ENCODE measurements around the gene TRIM3.

The TRIM3 gene

GRCh38 chr11:6411594-6412031, 62.1 kb downstream of the TRIM3 start:
- Histone ChIP-seq H3F3A (ENCODE audit: control insufficient read depth, insufficient read depth) (no peaks in the 10 kb centered on the region), H3K27me3 (ENCODE audit: control insufficient read depth, low read length) (peaks cover 19% of the 10 kb centered on the region; the same call in 1 of the 2 replicates), H3K4me2 (ENCODE audit: low read length) (no peak overlapping the region), H3K9me2 (replicated peaks; ENCODE audit: control insufficient read depth, low read length) (no peaks in the 10 kb centered on the region), H3K36me3 (ENCODE audit: control insufficient read depth, low read length) (no peaks in the 10 kb centered on the region), H3K9me3 (ENCODE audit: control insufficient read depth, insufficient read depth, low read length) (no peaks in the 10 kb centered on the region), H3K4me3 (ENCODE audit: low read length) (no peak overlapping the region), H3K4me1 (ENCODE audit: control insufficient read depth, low read length) (no peaks in the 10 kb centered on the region), H3K27ac (ENCODE audit: low read depth, low read length) (no peak overlapping the region), H3K79me2 (ENCODE audit: control insufficient read depth, low read length) (no peaks in the 10 kb centered on the region), H4K20me1 (ENCODE audit: control insufficient read depth, insufficient read depth, low read depth, low read length) (no peaks in the 10 kb centered on the region)
- TF ChIP-seq CTCF (IDR thresholded peaks at IDR 0.05; ENCODE audit: low read depth, low read length, poor library complexity, severe bottlenecking) = no peak
- no peak for TF ChIP-seq EZH2phosphoT487 (IDR thresholded peaks at IDR 0.05; ENCODE audit: borderline replicate concordance, low read length)

GRCh38 chr11:6410695-6411430, 62.9 kb downstream of the TRIM3 start:
- Histone ChIP-seq H3K27ac (ENCODE audit: low read depth, low read length) (no peak overlapping the region), H4K20me1 (ENCODE audit: control insufficient read depth, insufficient read depth, low read depth, low read length) (no peaks in the 10 kb centered on the region), H3K9me2 (replicated peaks; ENCODE audit: control insufficient read depth, low read length) (no peaks in the 10 kb centered on the region), H3K79me2 (ENCODE audit: control insufficient read depth, low read length) (no peaks in the 10 kb centered on the region), H3K36me3 (ENCODE audit: control insufficient read depth, low read length) (no peaks in the 10 kb centered on the region), H3F3A (ENCODE audit: control insufficient read depth, insufficient read depth) (no peaks in the 10 kb centered on the region), H3K4me3 (ENCODE audit: low read length) (no peak overlapping the region), H3K27me3 (ENCODE audit: control insufficient read depth, low read length) (peaks cover 13% of the 10 kb centered on the region; the same call in 1 of the 2 replicates), H3K9me3 (ENCODE audit: control insufficient read depth, insufficient read depth, low read length) (no peaks in the 10 kb centered on the region), H3K4me1 (ENCODE audit: control insufficient read depth, low read length) (no peaks in the 10 kb centered on the region), H3K4me2 (ENCODE audit: low read length) (no peak overlapping the region)
- TF ChIP-seq CTCF (IDR thresholded peaks at IDR 0.05; ENCODE audit: low read depth, low read length, poor library complexity, severe bottlenecking) (no peak), EZH2phosphoT487 (IDR thresholded peaks at IDR 0.05; ENCODE audit: borderline replicate concordance, low read length) (no peak)

- Histone ChIP-seq H3K79me2 (ENCODE audit: control insufficient read depth, low read length) (no peaks in the 10 kb centered on the region), H3K4me2 (ENCODE audit: low read length) (no peak overlapping the region), H3K27ac (ENCODE audit: low read depth, low read length) (no peak overlapping the region), H3F3A (ENCODE audit: control insufficient read depth, insufficient read depth) (no peaks in the 10 kb centered on the region), H4K20me1 (ENCODE audit: control insufficient read depth, insufficient read depth, low read depth, low read length) (no peaks in the 10 kb centered on the region; the same call in 1 of the 2 replicates), H3K9me2 (replicated peaks; ENCODE audit: control insufficient read depth, low read length) (no peaks in the 10 kb centered on the region), H3K4me3 (ENCODE audit: low read length) (no peak overlapping the region), H3K36me3 (ENCODE audit: control insufficient read depth, low read length) (no peaks in the 10 kb centered on the region), H3K4me1 (ENCODE audit: control insufficient read depth, low read length) (peaks cover 34% of the 10 kb centered on the region), H3K27me3 (ENCODE audit: control insufficient read depth, low read length) (no peaks in the 10 kb centered on the region), H3K9me3 (ENCODE audit: control insufficient read depth, insufficient read depth, low read length) (no peaks in the 10 kb centered on the region)
- TF ChIP-seq EZH2phosphoT487 (IDR thresholded peaks at IDR 0.05; ENCODE audit: borderline replicate concordance, low read length) = no peak
- no peak for TF ChIP-seq CTCF (IDR thresholded peaks at IDR 0.05; ENCODE audit: low read depth, low read length, poor library complexity, severe bottlenecking)
Observed at GRCh38 chr11:6406370-6406769, 67.4 kb downstream of the TRIM3 start.
